ENCODE data around the gene GDF10.

- TF ChIP-seq CTCF (conservative IDR thresholded peaks at IDR 0.05; ENCODE audit: low read depth, low read length): no peak
- no peak for TF ChIP-seq EZH2 (IDR thresholded peaks at IDR 0.05; ENCODE audit: low read length, unreplicated experiment)
Observed at GRCh38 chr10:47325303-47326291, 25.6 kb downstream of the GDF10 start.
